ENCODE results near the gene RRP1B.

DNA sequence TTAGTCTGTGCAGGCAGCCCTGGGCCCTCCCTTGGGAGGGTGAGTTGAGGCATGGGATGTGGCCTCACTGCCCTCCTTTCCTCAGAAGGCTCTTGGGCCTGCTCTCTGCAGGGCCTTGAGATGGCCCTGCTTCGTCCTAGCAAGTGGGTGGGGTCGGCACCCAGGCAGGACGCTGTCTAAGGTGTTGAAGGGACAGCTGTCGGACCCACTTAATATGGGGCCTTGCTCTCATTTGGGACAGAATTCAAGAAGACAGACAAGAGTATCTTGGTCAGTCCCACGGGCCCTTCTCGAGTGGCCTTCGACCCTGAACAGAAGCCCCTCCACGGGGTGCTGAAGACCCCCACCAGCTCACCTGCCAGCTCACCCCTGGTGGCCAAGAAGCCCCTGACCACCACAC lies 33.6 kb downstream of the RRP1B start:
- TF ChIP-seq POLR2A (IDR thresholded peaks at IDR 0.05) = no peak
- TF ChIP-seq, protein P1, sequence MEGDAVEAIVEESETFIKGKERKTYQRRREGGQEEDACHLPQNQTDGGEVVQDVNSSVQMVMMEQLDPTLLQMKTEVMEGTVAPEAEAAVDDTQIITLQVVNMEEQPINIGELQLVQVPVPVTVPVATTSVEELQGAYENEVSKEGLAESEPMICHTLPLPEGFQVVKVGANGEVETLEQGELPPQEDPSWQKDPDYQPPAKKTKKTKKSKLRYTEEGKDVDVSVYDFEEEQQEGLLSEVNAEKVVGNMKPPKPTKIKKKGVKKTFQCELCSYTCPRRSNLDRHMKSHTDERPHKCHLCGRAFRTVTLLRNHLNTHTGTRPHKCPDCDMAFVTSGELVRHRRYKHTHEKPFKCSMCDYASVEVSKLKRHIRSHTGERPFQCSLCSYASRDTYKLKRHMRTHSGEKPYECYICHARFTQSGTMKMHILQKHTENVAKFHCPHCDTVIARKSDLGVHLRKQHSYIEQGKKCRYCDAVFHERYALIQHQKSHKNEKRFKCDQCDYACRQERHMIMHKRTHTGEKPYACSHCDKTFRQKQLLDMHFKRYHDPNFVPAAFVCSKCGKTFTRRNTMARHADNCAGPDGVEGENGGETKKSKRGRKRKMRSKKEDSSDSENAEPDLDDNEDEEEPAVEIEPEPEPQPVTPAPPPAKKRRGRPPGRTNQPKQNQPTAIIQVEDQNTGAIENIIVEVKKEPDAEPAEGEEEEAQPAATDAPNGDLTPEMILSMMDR (IDR thresholded peaks at IDR 0.05) = no peak

Data from esophagus squamous epithelium (tissue), 4 donors.